A549 (cell line): Measurements from ENCODE around the gene SPRR5.

Source experiments
- CBX2 ChIP-seq: fragments of 200-600 bp; sonication (generic); IDR thresholded peaks from 2 replicates; pipeline ENCODE4 v1.6.1; 2016; ENCODE audit warnings: low read depth, mild to moderate bottlenecking, borderline replicate concordance
- EP300 ChIP-seq, 2 experiments: fragments of >200 bp; sonication (Bioruptor Twin); formaldehyde crosslinking; IDR thresholded peaks; 2 replicates in 1 of 2; 3 replicates in 1 of 2; pipeline ENCODE4 v1.6.1; 2016 to 2017
- ESRRA ChIP-seq: fragments of 150-350 bp; IDR thresholded peaks from 2 replicates; pipeline ENCODE4 v1.6.1; 2014; ENCODE audit warnings: mild to moderate bottlenecking, low read length, borderline replicate concordance
- FOSB ChIP-seq: fragments of 250-450 bp; sonication (Bioruptor Pico); IDR thresholded peaks from 2 replicates; pipeline ENCODE4 v1.5.0; 2020; ENCODE audit warnings: mild to moderate bottlenecking, moderate library complexity
- JUNB ChIP-seq: fragments of >200 bp; sonication (Bioruptor Twin); formaldehyde crosslinking; IDR thresholded peaks from 2 replicates; pipeline ENCODE4 v1.6.1; 2016
- PBX3 ChIP-seq: IDR thresholded peaks from 2 replicates; pipeline ENCODE4 v1.6.1; 2012
- POLR2A ChIP-seq: IDR thresholded peaks from 2 replicates; pipeline ENCODE4 v1.6.1; 2012; ENCODE audit warnings: mild to moderate bottlenecking, low read length
- RAD21 ChIP-seq, 2 experiments: fragments of >200 bp in 1 of 2; sonication (Bioruptor Twin) in 1 of 2; formaldehyde crosslinking in 1 of 2; IDR thresholded peaks in 1 of 2; conservative IDR thresholded peaks in 1 of 2; 2 replicates in 1 of 2; 3 replicates in 1 of 2; pipeline ENCODE4 v1.6.1; 2012 to 2018; ENCODE audit warnings: inconsistent platforms in 1 of 2
- RARB ChIP-seq: fragments of 250-450 bp; sonication (Bioruptor Pico); IDR thresholded peaks from 2 replicates; pipeline ENCODE4 v1.8.0; 2021; ENCODE audit warnings: mild to moderate bottlenecking, moderate library complexity
- RCOR1 ChIP-seq: fragments of 150-350 bp; IDR thresholded peaks from 2 replicates; pipeline ENCODE4 v1.6.1; 2014; ENCODE audit warnings: antibody characterized with exemption, low read length, low read depth
- REST ChIP-seq: fragments of 200-600 bp; sonication (generic); IDR thresholded peaks from 2 replicates; pipeline ENCODE4 v1.6.1; 2016; ENCODE audit warnings: antibody characterized with exemption, mild to moderate bottlenecking, moderate library complexity
- TF ChIP-seq, protein P1 (sequence below): fragments of >200 bp; sonication (Bioruptor Twin); formaldehyde crosslinking; IDR thresholded peaks from 3 replicates; pipeline ENCODE4 v1.5.1; 2016

GRCh38 chr1:152904688-152905440 lies 42.1 kb upstream of the SPRR5 start:
- TF ChIP-seq, protein P1, sequence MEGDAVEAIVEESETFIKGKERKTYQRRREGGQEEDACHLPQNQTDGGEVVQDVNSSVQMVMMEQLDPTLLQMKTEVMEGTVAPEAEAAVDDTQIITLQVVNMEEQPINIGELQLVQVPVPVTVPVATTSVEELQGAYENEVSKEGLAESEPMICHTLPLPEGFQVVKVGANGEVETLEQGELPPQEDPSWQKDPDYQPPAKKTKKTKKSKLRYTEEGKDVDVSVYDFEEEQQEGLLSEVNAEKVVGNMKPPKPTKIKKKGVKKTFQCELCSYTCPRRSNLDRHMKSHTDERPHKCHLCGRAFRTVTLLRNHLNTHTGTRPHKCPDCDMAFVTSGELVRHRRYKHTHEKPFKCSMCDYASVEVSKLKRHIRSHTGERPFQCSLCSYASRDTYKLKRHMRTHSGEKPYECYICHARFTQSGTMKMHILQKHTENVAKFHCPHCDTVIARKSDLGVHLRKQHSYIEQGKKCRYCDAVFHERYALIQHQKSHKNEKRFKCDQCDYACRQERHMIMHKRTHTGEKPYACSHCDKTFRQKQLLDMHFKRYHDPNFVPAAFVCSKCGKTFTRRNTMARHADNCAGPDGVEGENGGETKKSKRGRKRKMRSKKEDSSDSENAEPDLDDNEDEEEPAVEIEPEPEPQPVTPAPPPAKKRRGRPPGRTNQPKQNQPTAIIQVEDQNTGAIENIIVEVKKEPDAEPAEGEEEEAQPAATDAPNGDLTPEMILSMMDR: no peak
- no peak for TF ChIP-seq POLR2A
- no peak for TF ChIP-seq RCOR1
- TF ChIP-seq FOSB: no peak
- TF ChIP-seq EP300 (IDR thresholded peaks at IDR 0.05): no peak
- TF ChIP-seq RARB (CRISPR knock-in tag): no peak
- TF ChIP-seq RAD21 (conservative IDR thresholded peaks at IDR 0.05 in 1 of 2, IDR thresholded peaks at IDR 0.05 in 1 of 2): no peak
- TF ChIP-seq REST: no peak
- no peak for TF ChIP-seq ESRRA
- TF ChIP-seq CBX2: no peak
- TF ChIP-seq PBX3: no peak
- no peak for TF ChIP-seq JUNB
